Lower lobe of right lung (tissue), 2 donors: ENCODE results near the gene FBN3. TPM values are rescaled to one million over a fixed set of nuclear protein-coding genes. Genes with fewer than 3 reads are reported as not detected.

Source experiments
- ATAC-seq, 2 donors: fragments of 200-7000 bp; cut with Tn5 transposase; one replicate each; pipeline ENCODE4 v1.9.1; 2020 to 2022; ENCODE audit warnings: mild to moderate bottlenecking in 2 of 2, moderate library complexity in 2 of 2
- DNase-seq: peaks from one replicate; pipeline ENCODE4 v3.0.0-alpha.2; 2020
- H3K27ac ChIP-seq: fragments of 200-600 bp; one replicate; pipeline ENCODE4 v1.8.0; 2022
- H3K27me3 ChIP-seq: fragments of 200-600 bp; one replicate; pipeline ENCODE4 v1.8.0; 2022; ENCODE audit warnings: low read depth
- H3K36me3 ChIP-seq: fragments of 200-600 bp; one replicate; pipeline ENCODE4 v1.8.0; 2022; ENCODE audit warnings: mild to moderate bottlenecking
- H3K4me1 ChIP-seq: fragments of 200-600 bp; one replicate; pipeline ENCODE4 v1.8.0; 2022
- H3K4me3 ChIP-seq: fragments of 200-600 bp; one replicate; pipeline ENCODE4 v1.8.0; 2022; ENCODE audit warnings: mild to moderate bottlenecking
- H3K9me3 ChIP-seq: fragments of 200-600 bp; one replicate; pipeline ENCODE4 v1.8.0; 2022
- CTCF ChIP-seq: fragments of 200-600 bp; IDR thresholded peaks from one replicate; pipeline ENCODE4 v1.8.0; 2022; ENCODE audit warnings: antibody characterized with exemption, mild to moderate bottlenecking
- intact Hi-C: fragments of 100-400 bp; cut with DNase I; formaldehyde crosslinking; loops from one replicate; pipeline ENCODE4 v1.11.0; 2022
- total RNA-seq: library from RNA; stranded (reverse); fragmentation: NEBNext Ultra II Directional; extraction: Animal tissue kit (Norgen Biotek cat#: 25700); gene quantifications from one replicate; pipeline ENCODE4 v1.2.1, GENCODE V29; 2021
- donor health status: DM: no; HTN: yes; CAD: no; lungs with severe emphysema.

Gene FBN3
- total RNA-seq, 1 donor from 2014 or later: 7.0 TPM

- no peaks in the 10 kb centered on the region for H3K9me3 ChIP-seq
- intact Hi-C loops: no loop called here
- DNase-seq (no peak), ATAC-seq (peak in 1 of 2 donors; percentile 65)
- no peak overlapping the region for H3K4me3 ChIP-seq
- no peak overlapping the region for H3K27ac ChIP-seq
- no peak for TF ChIP-seq CTCF
- H3K36me3 ChIP-seq: no peaks in the 10 kb centered on the region
- H3K27me3 ChIP-seq: no peaks in the 10 kb centered on the region
- peaks cover 6% of the 10 kb centered on the region for H3K4me1 ChIP-seq
These were observed 36.1 kb upstream of the FBN3 start for GRCh38 chr19:8185343-8186068.

GRCh38 chr19:8184274-8184673 is 34.9 kb upstream of the FBN3 start:
- no peak for TF ChIP-seq CTCF
- intact Hi-C loops: no loop called here
- ATAC-seq: no peak

GRCh38 chr19:8180018-8180417 is 30.6 kb upstream of the FBN3 start:
- intact Hi-C loops: no loop called here
- Histone ChIP-seq H3K27ac (no peak overlapping the region), H3K4me3 (no peak overlapping the region), H3K4me1 (peaks cover 18% of the 10 kb centered on the region), H3K27me3 (no peaks in the 10 kb centered on the region), H3K36me3 (no peaks in the 10 kb centered on the region), H3K9me3 (no peaks in the 10 kb centered on the region)
- TF ChIP-seq CTCF: no peak
- DNase-seq (no peak), ATAC-seq (no peak)

More at GRCh38 chr19:8184274-8184673, 34.9 kb upstream of the FBN3 start:
- Histone ChIP-seq H3K27me3 (no peaks in the 10 kb centered on the region), H3K4me1 (peaks cover 18% of the 10 kb centered on the region), H3K4me3 (no peak overlapping the region), H3K36me3 (no peaks in the 10 kb centered on the region), H3K27ac (no peak overlapping the region), H3K9me3 (no peaks in the 10 kb centered on the region)
- no peak for DNase-seq

GRCh38 chr19:8174706-8175105 is 25.3 kb upstream of the FBN3 start:
- no peak overlapping the region for H3K4me3 ChIP-seq
- no peak for ATAC-seq
- no peaks in the 10 kb centered on the region for H3K9me3 ChIP-seq
- no peaks in the 10 kb centered on the region for H3K27me3 ChIP-seq
- H3K4me1 ChIP-seq: peaks cover 4% of the 10 kb centered on the region
- H3K27ac ChIP-seq: no peak overlapping the region
- no peak for DNase-seq
- H3K36me3 ChIP-seq: no peaks in the 10 kb centered on the region
- no peak for TF ChIP-seq CTCF
- intact Hi-C loops: no loop called here

- DNase-seq (no peak), ATAC-seq (no peak)
- Histone ChIP-seq H3K4me3 (no peak overlapping the region), H3K9me3 (no peaks in the 10 kb centered on the region), H3K4me1 (no peaks in the 10 kb centered on the region), H3K27me3 (no peaks in the 10 kb centered on the region), H3K36me3 (no peaks in the 10 kb centered on the region), H3K27ac (no peak overlapping the region)
- intact Hi-C loops: no loop called here
- no peak for TF ChIP-seq CTCF
These were observed 19.1 kb upstream of the FBN3 start for GRCh38 chr19:8168537-8168936.
